Measurements from ENCODE around the gene CHST15.

The CHST15 gene

GRCh38 chr10:124079864-124080263 is 13.5 kb downstream of the CHST15 start:
- DNase-seq, result no peak

GRCh38 chr10:124078714-124079113 is 14.7 kb downstream of the CHST15 start:
- DNase-seq, result no peak

GRCh38 chr10:124078028-124078427 is 15.4 kb downstream of the CHST15 start:
- DNase-seq, result no peak

- DNase-seq, result no peak
Observed at GRCh38 chr10:124077208-124077993, 16.0 kb downstream of the CHST15 start.

DNA sequence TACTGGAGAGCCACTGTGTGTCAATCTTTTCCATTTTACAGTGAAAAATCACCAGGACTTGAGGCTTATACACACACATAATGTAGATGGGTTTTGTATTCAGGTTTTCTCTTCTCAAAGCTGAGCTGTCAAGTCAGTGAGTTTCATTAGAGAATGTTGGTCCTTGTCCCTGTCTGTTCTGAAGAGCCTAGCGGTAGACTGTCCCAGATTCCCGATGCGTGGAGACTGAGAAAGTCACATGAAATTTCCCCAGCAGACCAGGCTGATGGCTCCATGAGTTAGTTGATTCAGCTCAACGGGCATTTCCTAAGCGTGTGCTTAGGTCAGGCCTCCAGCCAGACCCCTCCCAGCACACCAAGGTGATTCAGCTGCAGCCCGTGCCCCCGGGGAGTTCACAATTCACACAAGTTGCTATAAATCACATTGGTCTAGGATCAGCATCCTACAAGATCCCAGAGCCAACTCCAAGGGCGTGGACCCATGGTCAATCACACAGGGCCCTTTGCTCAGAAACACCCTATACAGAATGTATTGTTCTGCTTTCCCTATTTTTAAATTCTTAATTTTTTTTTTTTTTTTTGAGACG is 17.2 kb downstream of the CHST15 start:
- DNase-seq, result no peak

DNA sequence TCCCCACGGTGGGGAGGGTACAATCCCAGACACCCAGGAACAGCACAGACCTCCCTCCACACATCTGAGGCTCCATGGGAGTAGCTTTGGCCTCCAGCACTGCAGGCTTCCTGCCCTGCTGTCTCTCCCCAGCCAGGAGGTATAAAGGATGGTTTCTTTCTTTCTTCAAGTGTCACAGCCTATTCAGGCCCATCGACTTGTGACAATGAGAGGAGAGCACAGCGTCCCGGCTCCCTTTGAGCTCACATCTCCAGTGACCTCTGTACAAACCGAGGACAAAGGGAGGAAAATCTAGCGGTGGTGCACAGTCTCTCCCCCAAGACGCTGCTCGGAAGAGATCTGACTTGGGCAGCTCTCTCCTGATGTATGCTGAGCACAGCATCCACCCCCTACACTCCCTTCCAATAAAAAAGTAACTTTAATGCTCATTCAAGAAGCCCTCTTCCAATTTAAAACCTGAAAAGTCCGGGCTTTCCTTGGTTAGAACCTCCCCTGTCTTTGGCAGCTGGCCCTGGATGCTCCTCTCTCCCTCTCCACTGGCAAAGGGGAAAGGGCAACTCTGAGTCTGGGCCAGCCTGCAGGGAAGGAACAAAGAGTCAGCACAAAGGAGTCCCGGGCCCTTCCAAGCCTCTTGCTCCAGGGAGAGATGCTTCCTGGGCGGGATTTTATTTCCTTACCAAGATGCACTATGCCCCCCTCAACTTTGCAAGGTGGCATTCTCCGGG is 18.0 kb downstream of the CHST15 start:
- DNase-seq, result no peak

DNA sequence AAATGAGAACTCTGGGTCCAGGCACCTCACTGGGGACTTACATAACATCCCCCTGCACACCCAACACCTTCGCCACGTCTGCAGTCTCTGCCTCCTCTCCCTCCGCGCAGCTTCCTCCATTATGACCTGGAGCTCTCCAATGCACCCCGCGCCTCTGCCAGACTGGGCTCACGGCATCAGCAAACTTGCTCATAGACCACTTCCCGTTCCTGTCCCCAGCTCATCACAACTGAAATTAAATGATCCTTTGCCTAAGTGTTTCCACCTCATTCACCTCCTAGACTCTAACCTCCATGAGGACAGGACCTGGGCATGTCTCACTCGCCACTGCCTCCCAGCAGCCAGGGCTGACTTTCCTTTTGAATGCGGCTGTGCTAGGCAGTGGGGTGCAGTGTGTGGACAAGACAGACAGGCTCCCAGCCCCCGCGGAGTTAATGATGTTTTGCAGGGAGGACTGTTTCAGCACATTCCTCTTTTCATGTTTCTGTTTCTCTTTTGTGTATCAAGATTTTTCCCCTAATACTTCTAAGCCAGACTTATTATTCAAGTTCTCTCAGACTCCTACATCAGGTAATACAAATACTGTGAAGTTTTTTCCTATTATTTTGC is 18.8 kb downstream of the CHST15 start:
- DNase-seq, result no peak

- DNase-seq, result no peak
Observed at GRCh38 chr10:124073978-124074377, 19.4 kb downstream of the CHST15 start.

DNA sequence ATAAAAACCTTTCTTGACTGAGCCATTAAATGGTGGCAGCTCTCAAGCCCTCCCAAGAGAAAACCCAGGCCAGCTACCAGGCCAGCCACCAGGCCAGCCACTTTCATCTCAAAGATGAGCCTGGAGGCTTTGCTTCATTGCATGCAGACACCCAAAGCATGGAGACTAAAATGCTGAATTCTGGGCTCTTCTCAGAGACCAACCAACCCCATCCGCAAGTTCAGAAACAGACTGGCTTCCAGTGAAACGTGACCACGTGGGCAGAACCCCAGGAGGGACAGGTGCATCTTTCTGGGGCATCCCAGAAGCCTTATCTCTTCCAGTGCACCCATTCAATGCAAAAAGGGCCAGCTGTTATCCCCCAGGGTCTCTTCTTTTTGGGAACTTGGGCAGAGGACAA is 20.9 kb downstream of the CHST15 start:
- DNase-seq, result no peak

GRCh38 chr10:124072106-124072505 is 21.3 kb downstream of the CHST15 start:
- no peak for DNase-seq

- DNase-seq, result no peak
Observed at GRCh38 chr10:124071141-124071540, 22.3 kb downstream of the CHST15 start.

DNA sequence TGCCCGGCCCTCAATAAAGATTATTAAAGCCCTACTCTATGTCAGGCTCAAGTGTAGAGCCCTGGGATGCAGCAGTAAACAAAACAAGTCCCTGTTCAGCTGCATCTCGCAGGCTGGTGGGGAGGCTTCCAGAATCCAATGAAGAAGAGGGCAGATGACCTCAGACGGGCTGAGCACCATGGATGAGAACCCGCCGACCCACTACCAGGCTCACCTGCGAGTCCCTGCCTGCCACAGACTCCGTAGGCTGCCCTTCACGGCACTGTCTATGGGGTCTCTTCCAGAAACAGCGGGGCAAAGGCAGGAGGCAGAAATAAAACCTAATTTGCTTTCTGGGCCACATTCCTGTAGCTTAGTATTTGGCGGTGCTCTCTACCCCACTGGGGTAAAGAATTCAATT is 22.7 kb downstream of the CHST15 start:
- no peak for DNase-seq

DNA sequence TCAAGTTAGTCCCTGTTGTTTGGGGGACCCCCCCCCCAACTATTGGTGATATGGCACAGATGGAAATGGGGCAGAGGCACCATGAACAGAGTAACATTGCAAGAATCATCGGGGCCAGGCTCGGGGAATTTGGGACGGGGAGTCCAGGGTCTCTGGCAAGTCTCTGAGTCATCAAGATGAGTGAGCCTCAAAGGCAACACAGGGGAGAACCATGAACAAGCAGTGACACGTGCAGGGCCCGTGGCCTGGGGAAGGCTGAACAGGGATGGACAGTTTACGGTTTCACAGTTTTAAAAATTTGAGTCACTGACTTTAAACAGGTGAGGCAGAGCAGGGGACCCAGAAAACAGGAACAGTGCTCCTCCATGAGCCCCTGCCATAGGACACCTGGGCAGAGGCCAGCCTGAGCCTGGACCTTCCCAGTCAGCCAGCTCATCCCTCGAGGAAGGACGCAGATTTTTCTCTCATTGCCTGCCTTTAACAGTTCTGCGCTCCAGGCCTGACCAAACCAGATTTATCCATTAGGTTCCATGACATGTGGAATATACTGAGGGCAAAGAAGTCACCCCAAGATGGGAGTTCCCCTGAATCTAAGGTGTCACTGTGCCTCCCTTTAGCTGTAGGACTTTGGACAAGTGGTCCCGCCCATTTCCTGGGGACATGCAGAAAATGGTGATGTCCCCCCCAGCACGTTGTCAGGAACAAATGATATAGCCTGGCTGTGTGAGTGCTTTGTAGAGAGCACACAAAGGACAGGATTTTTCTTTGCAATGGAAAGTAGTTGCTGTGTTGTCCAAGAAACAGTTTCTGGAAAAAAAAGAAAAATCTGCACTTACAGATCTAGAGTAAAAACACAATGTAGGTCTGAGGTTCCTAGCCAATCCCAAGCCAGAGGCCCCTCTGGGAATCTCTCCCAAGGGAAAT is 23.8 kb downstream of the CHST15 start:
- no peak for DNase-seq

DNA sequence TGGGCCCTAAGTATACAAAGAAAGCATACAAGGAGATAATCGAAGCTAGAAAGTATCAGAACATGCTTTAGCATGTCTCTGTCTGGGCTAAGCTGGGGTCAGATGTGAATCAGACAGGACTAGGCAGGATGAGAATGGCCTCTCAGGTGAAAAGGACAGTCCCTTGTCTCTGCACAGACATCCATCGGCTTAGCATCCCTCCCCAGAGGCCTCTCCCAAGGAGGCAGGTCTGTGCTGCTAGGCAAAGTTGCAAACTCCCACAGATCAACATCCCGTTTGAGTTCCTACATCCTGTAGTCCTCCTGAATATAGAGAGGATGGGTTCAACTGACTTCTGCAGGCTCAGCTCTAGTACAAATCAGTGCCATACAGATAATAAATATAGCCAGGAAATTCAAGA is 24.5 kb downstream of the CHST15 start:
- no peak for DNase-seq

GRCh38 chr10:124067825-124068400 is 25.5 kb downstream of the CHST15 start:
- DNase-seq, result no peak

- DNase-seq, result no peak
Observed at GRCh38 chr10:124066781-124067714, 26.4 kb downstream of the CHST15 start.

- DNase-seq, result no peak
Observed at GRCh38 chr10:124066126-124066700, 27.2 kb downstream of the CHST15 start.

- no peak for DNase-seq
Observed at GRCh38 chr10:124065382-124066125, 27.8 kb downstream of the CHST15 start.

GRCh38 chr10:124064676-124065075 is 28.7 kb downstream of the CHST15 start:
- no peak for DNase-seq

All from SHP77 treated with DMSO at 0.1 percent for 48 hours (cell line).